MCF 10A (cell line): ENCODE data around the gene PRCP. TPM values are rescaled to one million over a fixed set of nuclear protein-coding genes. Genes with fewer than 3 reads are reported as not detected.
"Not testable (repeated sequence)": the region's sequence is repeated elsewhere in the genome, so short reads cannot be mapped to it uniquely, and the experiment has no call there.

ENCODE experiments used
- Bru-seq: library from RNA; stranded (reverse); fragments of 400-500 nt; gene quantifications from one replicate; lab custom pipeline; 2021; lab: Mats Ljungman, UMichigan
- BruChase-seq, 2 experiments: library from RNA; stranded (reverse); fragments of 400-500 nt; gene quantifications; one replicate each; lab custom pipeline; 2021; lab: Mats Ljungman, UMichigan
- BruUV-seq: library from RNA; stranded (reverse); fragments of 400-500 nt; replicated peaks from 2 replicates; lab custom pipeline; 2021; lab: Mats Ljungman, UMichigan
- CTCF ChIA-PET: fragments of 300-600 bp; sonication (Branson Sonifier 250); formaldehyde crosslinking; extraction: SDS; loops from one replicate; lab custom pipeline; 2021; ENCODE audit warnings: antibody characterized with exemption, inconsistent platforms; lab: Yijun Ruan, JAX
- POLR2A ChIA-PET: fragments of 300-600, 350-650 bp; sonication (Branson Sonifier 250); formaldehyde crosslinking; extraction: SDS; loops from one replicate; lab custom pipeline; 2020; ENCODE audit warnings: antibody characterized with exemption, inconsistent platforms; lab: Yijun Ruan, JAX
- DNase-seq: peaks from one replicate; pipeline ENCODE4 v3.0.0-alpha.2; 2018; ENCODE audit not compliant: unreplicated experiment
- H3K27ac Mint-ChIP-seq: one replicate; pipeline ENCODE4 v1.8.0; 2022; ENCODE audit warnings: mild to moderate bottlenecking, low read depth, mixed read lengths; ENCODE audit not compliant: unreplicated experiment
- H3K27me3 Mint-ChIP-seq: one replicate; pipeline ENCODE4 v1.8.0; 2022; ENCODE audit warnings: mixed read lengths; ENCODE audit not compliant: insufficient read depth, unreplicated experiment
- H3K36me3 Mint-ChIP-seq: one replicate; pipeline ENCODE4 v1.8.0; 2022; ENCODE audit warnings: mild to moderate bottlenecking, moderate library complexity, mixed read lengths; ENCODE audit not compliant: insufficient read depth, unreplicated experiment
- H3K4me1 Mint-ChIP-seq: one replicate; pipeline ENCODE4 v1.8.0; 2022; ENCODE audit warnings: mixed read lengths; ENCODE audit not compliant: insufficient read depth, unreplicated experiment
- H3K4me3 Mint-ChIP-seq: one replicate; pipeline ENCODE4 v1.8.0; 2022; ENCODE audit warnings: mild to moderate bottlenecking, moderate library complexity, mixed read lengths; ENCODE audit not compliant: unreplicated experiment
- H3K9me3 Mint-ChIP-seq: one replicate; pipeline ENCODE4 v1.8.0; 2022; ENCODE audit warnings: mixed read lengths; ENCODE audit not compliant: unreplicated experiment
- CTCF ChIP-seq: fragments of 200-600 bp; IDR thresholded peaks from one replicate; pipeline ENCODE4 v1.8.0; 2022; ENCODE audit warnings: antibody characterized with exemption, mild to moderate bottlenecking; ENCODE audit not compliant: unreplicated experiment
- intact Hi-C: fragments of 100-400 bp; cut with micrococcal nuclease; formaldehyde crosslinking; loops from 2 replicates; pipeline ENCODE4 v1.14.1; 2022
- long read RNA-seq: library from polyadenylated mRNA; stranded (forward); transcript quantifications from one replicate; pipeline ENCODE4 v2.0.0, GENCODE V29; 2022
- total RNA-seq: library from RNA; stranded (reverse); gene quantifications from 2 replicates; pipeline ENCODE4 v1.2.3, GENCODE V29; 2022

PRCP gene
- total RNA-seq (17.3 and 22.7 TPM in 2 replicates), Bru-seq, nascent RNA (percentile 48 among the genes with signal in this experiment), BruChase-seq, experiment 1, labeled RNA remaining after a 6-hour chase (percentile 49 among the genes with signal in this experiment), BruChase-seq, experiment 2, labeled RNA remaining after a 2-hour chase (percentile 46 among the genes with signal in this experiment)
- long read RNA-seq, transcript PRCP-201 (9 exons, 3,090 nt) = major isoform, 26 of 39 reads
- long read RNA-seq, partial matches to known transcripts = 3 of 39 reads
- long read RNA-seq, other reads (novel, unspliced or antisense) = 8 of 39 reads

GRCh38 chr11:82900277-82901164 lies at the start of gene PRCP:
PRCP (minus strand) TSS chr11:82900430; CDS start chr11:82900402, 28 bp downstream.
- Mint-ChIP-seq H3K36me3 (peaks cover 4% of the 10 kb centered on the region), H3K4me3 (peak within 1 kb of the TSS; percentile 88), H3K4me1 (peaks cover 38% of the 10 kb centered on the region), H3K9me3 (no peaks in the 10 kb centered on the region), H3K27me3 (no peaks in the 10 kb centered on the region), H3K27ac (peak within 1 kb of the TSS; percentile 95)
- intact Hi-C loops = loop anchor here (1.0 kb wide), 4 partner anchors 33 to 386 kb away; partner anchors contain the start of genes ANKRD42 and CCDC90B
- DNase-seq = peak; percentile 91
- no peak for TF ChIP-seq CTCF
- BruUV-seq = no TSS peak
- ChIA-PET POLR2A (interaction anchor here (0.5 to 5.5 kb wide), 42 partner anchors 8 to 920 kb away, joined by 3 to 126 read pairs (median 4); partner anchors contain the start of genes ANKRD42, CCDC90B, PCF11 and RAB30), CTCF (interaction anchor here (0.6 to 7.7 kb wide), 12 partner anchors 11 to 919 kb away, joined by 3 to 101 read pairs (median 4); no protein-coding TSS in a partner anchor)

DNA sequence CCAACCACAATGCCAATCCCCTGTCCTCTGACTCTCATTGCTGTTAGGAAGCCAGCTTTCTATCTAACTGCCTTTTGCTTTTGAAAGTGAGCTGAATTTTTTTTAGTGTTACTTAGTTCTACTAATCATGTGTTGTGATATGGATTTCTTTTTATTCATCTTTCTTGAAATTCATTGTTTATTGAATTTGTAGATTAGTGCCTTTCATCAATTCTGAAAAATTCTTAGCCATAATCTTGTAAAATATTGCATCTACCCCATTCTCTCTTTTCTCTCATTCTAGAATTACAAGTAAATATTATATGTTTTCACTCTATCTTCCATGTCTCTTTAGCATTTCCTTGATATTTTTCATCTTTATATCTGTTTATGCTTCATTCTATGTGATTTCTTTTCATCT lies 49.1 kb upstream of the PRCP start:
- no peaks in the 10 kb centered on the region for H3K27me3 Mint-ChIP-seq
- no peaks in the 10 kb centered on the region for H3K9me3 Mint-ChIP-seq
- intact Hi-C loops = no loop called here
- no peak overlapping the region for H3K4me3 Mint-ChIP-seq
- no peak for TF ChIP-seq CTCF
- H3K36me3 Mint-ChIP-seq = no peaks in the 10 kb centered on the region
- BruUV-seq = no TSS peak
- H3K27ac Mint-ChIP-seq = no peak overlapping the region
- H3K4me1 Mint-ChIP-seq = peaks cover 5% of the 10 kb centered on the region
- ChIA-PET POLR2A (interaction anchor here (0.5 kb wide), 1 partner anchor 170 kb away, joined by 3 read pairs; no protein-coding TSS in a partner anchor), CTCF (interaction anchor here (0.6 kb wide), 1 partner anchor 115 kb away, joined by 3 read pairs; no protein-coding TSS in a partner anchor)
- no peak for DNase-seq

DNA sequence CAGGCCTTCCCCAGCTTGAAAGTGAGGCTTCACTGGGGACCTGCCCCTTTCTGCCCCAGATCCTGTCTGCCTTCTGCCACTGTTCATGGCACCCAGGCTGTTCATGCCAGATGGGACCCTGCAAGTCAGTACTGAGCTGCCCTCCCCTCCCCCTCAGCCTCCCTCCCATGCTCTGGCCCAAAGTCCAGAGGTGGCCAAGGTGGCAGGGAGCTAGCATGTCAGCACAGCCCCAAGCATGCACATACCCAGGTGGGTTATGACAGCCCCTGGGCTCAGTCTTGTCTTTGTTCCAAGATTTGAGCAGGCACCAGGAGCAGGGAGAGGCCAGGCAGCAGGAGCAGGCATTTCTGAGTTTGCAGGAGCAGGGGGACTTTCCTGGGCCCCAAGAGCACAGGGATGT lies 45.5 kb upstream of the PRCP start:
- no peaks in the 10 kb centered on the region for H3K36me3 Mint-ChIP-seq
- H3K27me3 Mint-ChIP-seq = no peaks in the 10 kb centered on the region
- no TSS peak for BruUV-seq
- CTCF ChIA-PET = interaction anchor here (1.3 kb wide), 1 partner anchor 15 kb away, joined by 3 read pairs; no protein-coding TSS in a partner anchor
- H3K4me1 Mint-ChIP-seq = no peaks in the 10 kb centered on the region
- H3K4me3 Mint-ChIP-seq = no peak overlapping the region
- intact Hi-C loops = no loop called here
- no peak overlapping the region for H3K27ac Mint-ChIP-seq
- no peaks in the 10 kb centered on the region for H3K9me3 Mint-ChIP-seq
- DNase-seq = no peak
- TF ChIP-seq CTCF = no peak
- POLR2A ChIA-PET = no interaction called here

DNA sequence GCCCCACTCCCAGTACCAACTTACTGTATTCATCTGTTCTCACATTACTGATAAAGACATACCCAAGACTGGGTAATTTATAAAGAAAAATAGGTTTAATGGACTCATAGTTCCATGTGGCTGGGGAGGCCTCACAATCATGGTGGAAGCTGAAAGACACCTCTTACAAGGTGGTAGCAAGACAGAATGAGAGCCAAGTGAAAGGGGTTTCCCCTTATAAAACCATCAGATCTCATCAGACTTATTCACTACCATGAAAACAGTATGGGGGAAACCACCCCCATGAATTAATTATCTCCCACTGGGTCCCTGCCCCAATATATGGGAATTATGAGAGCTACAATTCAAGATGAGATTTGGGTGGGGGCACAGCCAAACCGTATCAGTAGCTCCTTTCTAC lies 44.8 kb upstream of the PRCP start:
- H3K27ac Mint-ChIP-seq, H3K4me1 Mint-ChIP-seq, BruUV-seq, H3K36me3 Mint-ChIP-seq, H3K4me3 Mint-ChIP-seq, DNase-seq, H3K9me3 Mint-ChIP-seq, POLR2A ChIA-PET, intact Hi-C loops, H3K27me3 Mint-ChIP-seq, CTCF ChIA-PET: not testable (repeated sequence)
